Activated B cell treated with CpG ODN at 0.5 μM for 24 hours (primary cell): ENCODE data around the gene OLFML2B. TPM values are rescaled to one million over a fixed set of nuclear protein-coding genes. Genes with fewer than 3 reads are reported as not detected.

Source experiments
- ATAC-seq: fragments of 200-7000 bp; cut with Tn5 transposase; one replicate; pipeline ENCODE4 v1.10.0; 2021; ENCODE audit warnings: low read depth, mild to moderate bottlenecking, moderate library complexity
- CTCF ChIA-PET: fragments of 350-600 bp; sonication (Branson Sonifier 250); formaldehyde crosslinking; loops from one replicate; lab custom pipeline; 2021; ENCODE audit warnings: antibody characterized with exemption; lab: Charles Lee
- POLR2A ChIA-PET: fragments of 350-600 bp; sonication (Branson Sonifier 250); formaldehyde crosslinking; loops from one replicate; lab custom pipeline; 2021; ENCODE audit warnings: antibody characterized with exemption; lab: Charles Lee
- DNase-seq: peaks from one replicate; pipeline ENCODE4 v3.0.0; 2022
- H3K27ac Mint-ChIP-seq: one replicate; pipeline ENCODE4 v1.8.0; 2020; ENCODE audit warnings: mixed read lengths
- H3K27me3 Mint-ChIP-seq: one replicate; pipeline ENCODE4 v1.8.0; 2021; ENCODE audit warnings: mixed read lengths
- H3K36me3 Mint-ChIP-seq: one replicate; pipeline ENCODE4 v1.8.0; 2021; ENCODE audit warnings: low read depth, mixed read lengths
- H3K4me1 Mint-ChIP-seq: one replicate; pipeline ENCODE4 v1.8.0; 2021; ENCODE audit warnings: mixed read lengths
- H3K4me3 Mint-ChIP-seq: one replicate; pipeline ENCODE4 v1.8.0; 2020; ENCODE audit warnings: mild to moderate bottlenecking, mixed read lengths
- H3K9me3 Mint-ChIP-seq: one replicate; pipeline ENCODE4 v1.8.0; 2020; ENCODE audit warnings: mixed read lengths
- intact Hi-C: fragments of 100-400 bp; cut with micrococcal nuclease; formaldehyde crosslinking; loops from one replicate; pipeline ENCODE4 v1.15.1; 2024
- total RNA-seq: library from RNA; stranded (reverse); gene quantifications from 2 replicates; pipeline ENCODE4 v1.2.3, GENCODE V29; 2022
- TF ChIP-seq, protein P1 (sequence below): fragments of 200-600 bp; IDR thresholded peaks from one replicate; pipeline ENCODE4 v1.8.0; 2022; ENCODE audit warnings: antibody characterized with exemption, mild to moderate bottlenecking

The OLFML2B gene
- total RNA-seq, 1 donor from 2014 or later, result not detected

DNA sequence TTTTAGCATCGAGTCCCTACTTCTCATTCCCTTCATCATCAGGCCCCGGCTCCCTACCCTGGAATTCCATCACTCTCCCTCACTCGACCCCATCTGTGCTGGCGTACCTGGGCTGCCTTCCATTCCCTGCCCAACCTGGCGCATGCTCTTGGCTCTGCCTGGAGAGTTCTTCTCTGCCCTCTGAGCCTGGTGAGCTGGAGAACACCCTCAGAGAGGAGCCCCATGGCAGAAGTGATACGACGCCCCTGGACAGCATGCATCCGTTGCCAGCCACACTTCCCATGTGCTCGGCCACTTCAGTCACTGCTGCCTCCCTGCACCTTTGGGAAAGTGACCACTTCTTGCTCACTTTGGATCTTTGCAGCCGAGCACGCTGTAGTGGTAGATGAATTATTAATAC lies 30.1 kb downstream of the OLFML2B start:
- H3K9me3 Mint-ChIP-seq, result peaks cover 3% of the 10 kb centered on the region
- ChIA-PET CTCF (no interaction called here), POLR2A (no interaction called here)
- no peak overlapping the region for H3K27ac Mint-ChIP-seq
- H3K27me3 Mint-ChIP-seq, result peaks cover 11% of the 10 kb centered on the region
- H3K36me3 Mint-ChIP-seq, result no peaks in the 10 kb centered on the region
- no peak overlapping the region for H3K4me3 Mint-ChIP-seq
- DNase-seq (no peak), ATAC-seq (no peak)
- H3K4me1 Mint-ChIP-seq, result no peaks in the 10 kb centered on the region
- intact Hi-C loops, result no loop called here
- TF ChIP-seq, protein P1, sequence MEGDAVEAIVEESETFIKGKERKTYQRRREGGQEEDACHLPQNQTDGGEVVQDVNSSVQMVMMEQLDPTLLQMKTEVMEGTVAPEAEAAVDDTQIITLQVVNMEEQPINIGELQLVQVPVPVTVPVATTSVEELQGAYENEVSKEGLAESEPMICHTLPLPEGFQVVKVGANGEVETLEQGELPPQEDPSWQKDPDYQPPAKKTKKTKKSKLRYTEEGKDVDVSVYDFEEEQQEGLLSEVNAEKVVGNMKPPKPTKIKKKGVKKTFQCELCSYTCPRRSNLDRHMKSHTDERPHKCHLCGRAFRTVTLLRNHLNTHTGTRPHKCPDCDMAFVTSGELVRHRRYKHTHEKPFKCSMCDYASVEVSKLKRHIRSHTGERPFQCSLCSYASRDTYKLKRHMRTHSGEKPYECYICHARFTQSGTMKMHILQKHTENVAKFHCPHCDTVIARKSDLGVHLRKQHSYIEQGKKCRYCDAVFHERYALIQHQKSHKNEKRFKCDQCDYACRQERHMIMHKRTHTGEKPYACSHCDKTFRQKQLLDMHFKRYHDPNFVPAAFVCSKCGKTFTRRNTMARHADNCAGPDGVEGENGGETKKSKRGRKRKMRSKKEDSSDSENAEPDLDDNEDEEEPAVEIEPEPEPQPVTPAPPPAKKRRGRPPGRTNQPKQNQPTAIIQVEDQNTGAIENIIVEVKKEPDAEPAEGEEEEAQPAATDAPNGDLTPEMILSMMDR, result no peak

- ChIA-PET POLR2A (no interaction called here), CTCF (no interaction called here)
- no peak overlapping the region for H3K4me3 Mint-ChIP-seq
- DNase-seq, result no peak
- no peak overlapping the region for H3K27ac Mint-ChIP-seq
- no peak for ATAC-seq
- H3K27me3 Mint-ChIP-seq, result peaks cover 15% of the 10 kb centered on the region
- H3K36me3 Mint-ChIP-seq, result no peaks in the 10 kb centered on the region
- intact Hi-C loops, result no loop called here
- peaks cover 7% of the 10 kb centered on the region for H3K9me3 Mint-ChIP-seq
- TF ChIP-seq, protein P1, result no peak
- H3K4me1 Mint-ChIP-seq, result no peaks in the 10 kb centered on the region
Observed at GRCh38 chr1:161989786-161990185, 33.9 kb downstream of the OLFML2B start.

GRCh38 chr1:161989108-161989507 lies 34.6 kb downstream of the OLFML2B start:
- H3K4me3 Mint-ChIP-seq, result no peak overlapping the region
- peaks cover 19% of the 10 kb centered on the region for H3K27me3 Mint-ChIP-seq
- H3K9me3 Mint-ChIP-seq, result peaks cover 7% of the 10 kb centered on the region
- TF ChIP-seq, protein P1, result no peak
- H3K36me3 Mint-ChIP-seq, result no peaks in the 10 kb centered on the region
- no peaks in the 10 kb centered on the region for H3K4me1 Mint-ChIP-seq
- ChIA-PET POLR2A (no interaction called here), CTCF (no interaction called here)
- no peak overlapping the region for H3K27ac Mint-ChIP-seq
- DNase-seq (no peak), ATAC-seq (no peak)
- intact Hi-C loops, result no loop called here

DNA sequence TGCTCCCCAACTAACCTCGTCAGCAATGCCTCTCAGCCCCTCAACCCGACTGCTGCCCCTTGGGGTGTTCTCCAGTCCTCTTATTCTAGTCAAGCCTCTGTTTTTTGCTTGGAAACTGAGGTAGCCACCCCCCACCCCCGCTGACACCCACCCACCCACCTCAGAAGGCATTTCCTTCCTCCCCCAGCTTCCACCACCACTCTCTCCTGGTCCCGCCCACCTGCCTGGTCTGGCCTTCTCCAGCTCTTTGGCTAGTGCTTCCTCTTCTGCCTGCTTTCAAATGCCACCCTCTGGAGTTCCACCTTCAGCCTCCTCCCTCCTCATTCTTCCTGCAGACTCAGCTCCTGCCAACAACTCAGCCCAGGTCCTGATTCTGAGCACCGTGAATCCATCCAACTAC lies 35.3 kb downstream of the OLFML2B start:
- POLR2A ChIA-PET, result no interaction called here
- no peak overlapping the region for H3K4me3 Mint-ChIP-seq
- peaks cover 7% of the 10 kb centered on the region for H3K9me3 Mint-ChIP-seq
- H3K27me3 Mint-ChIP-seq, result peaks cover 20% of the 10 kb centered on the region
- no peaks in the 10 kb centered on the region for H3K36me3 Mint-ChIP-seq
- TF ChIP-seq, protein P1, result no peak
- H3K4me1 Mint-ChIP-seq, result no peaks in the 10 kb centered on the region
- intact Hi-C loops, result no loop called here
- H3K27ac Mint-ChIP-seq, result no peak overlapping the region
- CTCF ChIA-PET, result no interaction called here
- DNase-seq (no peak), ATAC-seq (no peak)

- Mint-ChIP-seq H3K27me3 (peaks cover 21% of the 10 kb centered on the region), H3K4me3 (no peak overlapping the region), H3K9me3 (peaks cover 7% of the 10 kb centered on the region), H3K27ac (no peak overlapping the region), H3K4me1 (no peaks in the 10 kb centered on the region), H3K36me3 (no peaks in the 10 kb centered on the region)
- TF ChIP-seq, protein P1, result no peak
- ChIA-PET POLR2A (no interaction called here), CTCF (no interaction called here)
- DNase-seq, result no peak
- ATAC-seq, result no peak
- intact Hi-C loops, result no loop called here
Observed at GRCh38 chr1:161987872-161988271, 35.8 kb downstream of the OLFML2B start.
